Anterior cingulate cortex (tissue), 58 donors: Measurements from ENCODE around the gene SMTN.
"Not testable (repeated sequence)": the region's sequence is repeated elsewhere in the genome, so short reads cannot be mapped to it uniquely, and the experiment has no call there.

ENCODE experiments used
- DNase-seq, 58 donors: peaks; one replicate each; lab custom pipeline; 2025; lab: John Stamatoyannopoulos, UW

SMTN gene

GRCh38 chr22:31100762-31101525 is 19.8 kb downstream of the SMTN start:
- DNase-seq: no peak

GRCh38 chr22:31102441-31103081 is 21.4 kb downstream of the SMTN start:
- peak in 1 of 58 donors; percentile 13 for DNase-seq

- no peak for DNase-seq
These were observed 22.0 kb downstream of the SMTN start for GRCh38 chr22:31103111-31103510.

GRCh38 chr22:31103899-31104694 is 23.0 kb downstream of the SMTN start:
- DNase-seq: peak in 15 of 58 donors; percentile 3 to 56 (median 28)

GRCh38 chr22:31104869-31105268 is 23.8 kb downstream of the SMTN start:
- DNase-seq: no peak

GRCh38 chr22:31105282-31105929 is 24.3 kb downstream of the SMTN start:
- DNase-seq: no peak

GRCh38 chr22:31106001-31106571 is 25.0 kb downstream of the SMTN start:
- DNase-seq: peak in 1 of 58 donors; percentile 15

GRCh38 chr22:31106731-31107177 is 25.6 kb downstream of the SMTN start:
- DNase-seq: no peak

- DNase-seq: peak; percentile 52 to 97 (median 88)
These were observed 26.2 kb downstream of the SMTN start, which contains the start of gene SELENOM for GRCh38 chr22:31107178-31107893. Gene SELENOM (minus strand): TSS chr22:31107568. CDS start chr22:31107505, 63 bp downstream.

- no peak for DNase-seq
These were observed 26.7 kb downstream of the SMTN start for GRCh38 chr22:31107894-31108218.

- not testable (repeated sequence) for DNase-seq
These were observed 31.5 kb downstream of the SMTN start for GRCh38 chr22:31112547-31113091.

- DNase-seq: no peak
These were observed 37.1 kb downstream of the SMTN start for GRCh38 chr22:31118046-31118820.

- DNase-seq: no peak
These were observed 38.1 kb downstream of the SMTN start for GRCh38 chr22:31119026-31119717.

GRCh38 chr22:31120230-31120629 is 39.1 kb downstream of the SMTN start:
- DNase-seq: no peak

- no peak for DNase-seq
These were observed 39.5 kb downstream of the SMTN start for GRCh38 chr22:31120642-31121041.

- no peak for DNase-seq
These were observed 40.3 kb downstream of the SMTN start for GRCh38 chr22:31121403-31121802.

- no peak for DNase-seq
These were observed 41.0 kb downstream of the SMTN start for GRCh38 chr22:31122196-31122531.
